ENCODE results near the gene XPO1. TPM values are rescaled to one million over a fixed set of nuclear protein-coding genes. Genes with fewer than 3 reads are reported as not detected.

The XPO1 gene
- polyA plus RNA-seq, 3 donors = 19.0 to 36.4 (median 20.9) TPM

DNA sequence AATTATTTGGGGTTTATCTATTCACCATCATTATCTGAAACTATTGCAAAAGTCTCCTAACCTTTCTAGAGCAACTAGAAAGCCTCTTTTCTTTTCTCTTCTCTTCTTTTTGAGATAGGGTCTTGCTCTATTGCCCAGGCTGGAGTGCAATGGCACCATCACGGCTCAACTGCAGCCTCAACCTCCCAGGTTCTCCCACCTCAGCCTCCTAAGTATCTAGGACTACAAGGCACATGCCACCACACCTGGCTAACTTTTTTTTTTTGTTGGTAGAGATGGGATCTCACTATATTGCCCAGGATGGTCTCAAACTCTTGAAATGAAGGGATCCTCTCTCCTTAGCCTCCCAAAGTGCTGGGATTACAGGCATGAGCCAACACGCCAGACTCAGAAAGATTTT is 24.5 kb upstream of the XPO1 start:
- DNase-seq = no peak
- H3K4me2 ChIP-seq (replicated peaks; ENCODE audit: extremely low read depth, low read length, poor library complexity, severe bottlenecking) = no peak overlapping the region
- H3K79me2 ChIP-seq (ENCODE audit: insufficient read depth, low read length) = no peaks in the 10 kb centered on the region
- H3K4me1 Mint-ChIP-seq = no peaks in the 10 kb centered on the region
- no peaks in the 10 kb centered on the region for H3K36me3 Mint-ChIP-seq
- H3K4me3 ChIP-seq (replicated peaks in 1 of 3; ENCODE audit: low read depth in 2 of 3, low read length in 3 of 3) = no peak overlapping the region
- no peaks in the 10 kb centered on the region for H3K36me3 ChIP-seq (replicated peaks in 1 of 2; ENCODE audit: control insufficient read depth in 1 of 2, insufficient read depth in 2 of 2, low read length in 2 of 2)
- no peaks in the 10 kb centered on the region for H3K9me3 ChIP-seq (replicated peaks in 1 of 2; ENCODE audit: control insufficient read depth in 1 of 2, insufficient read depth in 1 of 2, low read length in 2 of 2)
- no peaks in the 10 kb centered on the region for H3K9me3 Mint-ChIP-seq
- no peak overlapping the region for H2AFZ ChIP-seq (ENCODE audit: insufficient read depth, low read depth, low read length, poor library complexity, severe bottlenecking)
- no peak for TF ChIP-seq CTCF (IDR thresholded peaks at IDR 0.05)
- H3K27ac Mint-ChIP-seq = no peak overlapping the region
- no CpG with 5 or more reads among the region's 2 CpGs for WGBS (ENCODE audit: insufficient coverage)
- intact Hi-C loops (cut with micrococcal nuclease) = no loop called here
- H3K4me3 Mint-ChIP-seq = no peak overlapping the region
- H3K27me3 Mint-ChIP-seq (ENCODE audit: low read depth in 3 of 3) = peaks cover 1 to 5% (median 2%) of the 10 kb centered on the region in 3 donors
- H3K4me1 ChIP-seq (ENCODE audit: control insufficient read depth in 1 of 2, insufficient read depth in 2 of 2, low read length in 2 of 2) = no peaks in the 10 kb centered on the region
- H3K9ac ChIP-seq (ENCODE audit: insufficient read depth, low read length, poor library complexity, severe bottlenecking) = no peak overlapping the region
- H4K20me1 ChIP-seq (ENCODE audit: insufficient read depth, low read length) = no peaks in the 10 kb centered on the region
- H3K27me3 ChIP-seq (ENCODE audit: control insufficient read depth in 2 of 2, insufficient read depth in 2 of 2, low read length in 2 of 2) = no peaks in the 10 kb centered on the region
- no peak overlapping the region for H3K27ac ChIP-seq (ENCODE audit: low read depth in 1 of 2, low read length in 2 of 2)

- no peak overlapping the region for H3K9ac ChIP-seq (ENCODE audit: insufficient read depth, low read length, poor library complexity, severe bottlenecking)
- H3K27me3 ChIP-seq (ENCODE audit: control insufficient read depth in 2 of 2, insufficient read depth in 2 of 2, low read length in 2 of 2) = no peaks in the 10 kb centered on the region
- no peaks in the 10 kb centered on the region for H3K4me1 ChIP-seq (ENCODE audit: control insufficient read depth in 1 of 2, insufficient read depth in 2 of 2, low read length in 2 of 2)
- H4K20me1 ChIP-seq (ENCODE audit: insufficient read depth, low read length) = no peaks in the 10 kb centered on the region
- no peak overlapping the region for H3K27ac ChIP-seq (ENCODE audit: low read depth in 1 of 2, low read length in 2 of 2)
- 100% methylated on average over 2 of the region's 5 CpGs for WGBS (ENCODE audit: insufficient coverage)
- H3K79me2 ChIP-seq (ENCODE audit: insufficient read depth, low read length) = no peaks in the 10 kb centered on the region
- Mint-ChIP-seq H3K36me3 (no peaks in the 10 kb centered on the region), H3K27me3 (ENCODE audit: low read depth in 3 of 3) (peaks cover 1 to 5% (median 2%) of the 10 kb centered on the region in 3 donors), H3K4me3 (no peak overlapping the region), H3K27ac (no peak overlapping the region), H3K4me1 (no peaks in the 10 kb centered on the region), H3K9me3 (no peaks in the 10 kb centered on the region)
- no peaks in the 10 kb centered on the region for H3K9me3 ChIP-seq (replicated peaks in 1 of 2; ENCODE audit: control insufficient read depth in 1 of 2, insufficient read depth in 1 of 2, low read length in 2 of 2)
- intact Hi-C loops (cut with micrococcal nuclease) = no loop called here
- TF ChIP-seq CTCF (IDR thresholded peaks at IDR 0.05) = no peak
- H3K36me3 ChIP-seq (replicated peaks in 1 of 2; ENCODE audit: control insufficient read depth in 1 of 2, insufficient read depth in 2 of 2, low read length in 2 of 2) = no peaks in the 10 kb centered on the region
- no peak overlapping the region for H2AFZ ChIP-seq (ENCODE audit: insufficient read depth, low read depth, low read length, poor library complexity, severe bottlenecking)
- no peak overlapping the region for H3K4me2 ChIP-seq (replicated peaks; ENCODE audit: extremely low read depth, low read length, poor library complexity, severe bottlenecking)
- no peak for DNase-seq
- H3K4me3 ChIP-seq (replicated peaks in 1 of 3; ENCODE audit: low read depth in 2 of 3, low read length in 3 of 3) = no peak overlapping the region
Observed at GRCh38 chr2:61558160-61558559, 20.0 kb upstream of the XPO1 start.
